H1 (cell line): ENCODE data around the gene ANKS1B. TPM values are rescaled to one million over a fixed set of nuclear protein-coding genes. Genes with fewer than 3 reads are reported as not detected.

Experiments used
- CTCF ChIA-PET: fragments of 300-600 bp; sonication (Branson Sonifier 250); formaldehyde crosslinking; loops from one replicate; lab custom pipeline; 2021; ENCODE audit not compliant: partially characterized antibody; lab: Charles Lee
- POLR2A ChIA-PET: fragments of 300-600 bp; sonication (Branson Sonifier 250); formaldehyde crosslinking; loops from one replicate; lab custom pipeline; 2021; ENCODE audit warnings: inconsistent platforms; ENCODE audit not compliant: partially characterized antibody; lab: Charles Lee
- DNase-seq, 2 experiments: peaks; one replicate each; pipeline versions ENCODE4 v3.0.0 to v3.0.0-alpha.2; 2010 to 2022; ENCODE audit warnings: low spot score in 2 of 2, low read depth in 1 of 2, mixed read lengths in 1 of 2
- FAIRE-seq: peaks from 2 replicates; lab custom pipeline; 2011; peaks lifted over from hg19 to GRCh38; lab: Jason Lieb, UNC
- H2AFZ ChIP-seq: 2 replicates; pipeline ENCODE4 v1.8.1; 2012; ENCODE audit warnings: low read length, inconsistent platforms
- H2AK5ac ChIP-seq: 2 replicates; pipeline ENCODE4 v1.6.1; 2013; ENCODE audit warnings: low read depth, low read length
- H2BK120ac ChIP-seq: replicated peaks from 2 replicates; pipeline ENCODE3; 2013; ENCODE audit warnings: low read depth, low read length, inconsistent platforms
- H2BK12ac ChIP-seq: 2 replicates; pipeline ENCODE4 v1.6.1; 2013; ENCODE audit warnings: low read depth, low read length
- H2BK15ac ChIP-seq: 2 replicates; pipeline ENCODE4 v1.6.1; 2013; ENCODE audit warnings: low read length
- H2BK20ac ChIP-seq: 2 replicates; pipeline ENCODE4 v1.6.1; 2013; ENCODE audit warnings: low read length
- H2BK5ac ChIP-seq: 2 replicates; pipeline ENCODE4 v1.6.1; 2013; ENCODE audit warnings: low read depth, low read length
- H3K14ac ChIP-seq: 2 replicates; pipeline ENCODE4 v1.6.1; 2013; ENCODE audit warnings: inconsistent platforms; ENCODE audit not compliant: insufficient read length
- H3K18ac ChIP-seq: 2 replicates; pipeline ENCODE4 v1.6.1; 2013; ENCODE audit warnings: low read length; ENCODE audit errors: extremely low read depth
- H3K23ac ChIP-seq: 2 replicates; pipeline ENCODE4 v1.6.1; 2013; ENCODE audit warnings: inconsistent platforms; ENCODE audit not compliant: insufficient read length
- H3K23me2 ChIP-seq: 2 replicates; pipeline ENCODE4 v1.6.1; 2013; ENCODE audit warnings: low read depth, low read length
- H3K27ac ChIP-seq: 2 replicates; pipeline ENCODE4 v1.6.1; 2011; ENCODE audit warnings: low read depth, low read length, inconsistent platforms
- H3K27me3 ChIP-seq, 4 experiments: replicated peaks in 1 of 4; 1 replicate in 1 of 4; 2 replicates in 3 of 4; pipeline versions ENCODE4 v1.6.1 to v1.8.1; 2011 to 2013; ENCODE audit warnings: low read length in 3 of 4, mild to moderate bottlenecking in 3 of 4, inconsistent platforms in 2 of 4, mixed read lengths in 2 of 4, moderate library complexity in 1 of 4; ENCODE audit not compliant: control insufficient read depth in 3 of 4, insufficient read depth in 3 of 4; ENCODE audit errors: extremely low read depth in 1 of 4
- H3K36me3 ChIP-seq, 4 experiments: 2 replicates each; pipeline versions ENCODE4 v1.6.1 to v1.8.1; 2011 to 2013; ENCODE audit warnings: mild to moderate bottlenecking in 4 of 4, low read length in 3 of 4, moderate library complexity in 2 of 4, control low read depth in 1 of 4, inconsistent platforms in 1 of 4; ENCODE audit not compliant: insufficient read depth in 4 of 4, control insufficient read depth in 2 of 4
- H3K4ac ChIP-seq: replicated peaks from 2 replicates; pipeline ENCODE3; 2013; ENCODE audit warnings: low read length, low read depth, mixed read lengths, inconsistent platforms; ENCODE audit not compliant: insufficient read length
- H3K4me1 ChIP-seq, 4 experiments: replicated peaks in 1 of 4; 1 replicate in 1 of 4; 2 replicates in 3 of 4; pipeline versions ENCODE4 v1.6.1 to v1.8.1; 2011 to 2013; ENCODE audit warnings: low read length in 3 of 4, inconsistent platforms in 2 of 4, mixed read lengths in 1 of 4; ENCODE audit not compliant: insufficient read depth in 4 of 4, control insufficient read depth in 3 of 4
- H3K4me2 ChIP-seq, 2 experiments: 2 replicates each; pipeline versions ENCODE4 v1.6.1 to v1.8.1; 2011 to 2013; ENCODE audit warnings: low read depth in 2 of 2, low read length in 2 of 2, control low read depth in 1 of 2, inconsistent platforms in 1 of 2, mild to moderate bottlenecking in 1 of 2; ENCODE audit not compliant: insufficient read depth in 1 of 2
- H3K4me3 ChIP-seq, 4 experiments: fragments of 200-600, 300-600 bp in 1 of 4; sonication (generic), shearing (Covaris generic), sonication (Bioruptor Twin) in 1 of 4; 2 replicates each; pipeline versions ENCODE4 v1.5.1 to v1.8.1; 2011 to 2016; ENCODE audit warnings: low read length in 4 of 4, low read depth in 3 of 4, control low read depth in 2 of 4, inconsistent platforms in 2 of 4, mild to moderate bottlenecking in 2 of 4, mixed read lengths in 1 of 4, moderate library complexity in 1 of 4; ENCODE audit not compliant: insufficient read depth in 2 of 4; ENCODE audit errors: extremely low read depth in 1 of 4
- H3K56ac ChIP-seq: replicated peaks from 2 replicates; pipeline ENCODE3; 2013; ENCODE audit warnings: low read depth, mild to moderate bottlenecking, mixed read lengths, low read length, inconsistent platforms; ENCODE audit not compliant: insufficient read length
- H3K79me1 ChIP-seq: 2 replicates; pipeline ENCODE4 v1.6.1; 2013; ENCODE audit warnings: low read depth, low read length, control low read depth
- H3K79me2 ChIP-seq, 2 experiments: 2 replicates each; pipeline versions ENCODE4 v1.6.1 to v1.8.1; 2012 to 2013; ENCODE audit warnings: low read length in 2 of 2, mild to moderate bottlenecking in 2 of 2, inconsistent platforms in 1 of 2; ENCODE audit not compliant: insufficient read depth in 2 of 2, control insufficient read depth in 1 of 2
- H3K9ac ChIP-seq, 4 experiments: replicated peaks in 1 of 4; 1 replicate in 1 of 4; 2 replicates in 3 of 4; pipeline versions ENCODE4 v1.6.1 to v1.8.1; 2011 to 2013; ENCODE audit warnings: low read depth in 3 of 4, low read length in 3 of 4, control low read depth in 2 of 4, mild to moderate bottlenecking in 2 of 4, moderate library complexity in 2 of 4, inconsistent platforms in 1 of 4; ENCODE audit errors: extremely low read depth in 1 of 4
- H3K9me3 ChIP-seq, 2 experiments: 2 replicates each; pipeline versions ENCODE4 v1.6.1 to v1.8.1; 2012 to 2013; ENCODE audit warnings: mild to moderate bottlenecking in 2 of 2, moderate library complexity in 2 of 2, control low read depth in 1 of 2, inconsistent platforms in 1 of 2, low read depth in 1 of 2, low read length in 1 of 2, mixed read lengths in 1 of 2; ENCODE audit not compliant: insufficient read depth in 2 of 2
- H4K20me1 ChIP-seq, 2 experiments: replicated peaks in 1 of 2; 2 replicates each; pipeline versions ENCODE3 to v1.8.1; 2011 to 2013; ENCODE audit warnings: inconsistent platforms in 2 of 2, low read length in 2 of 2, mild to moderate bottlenecking in 1 of 2; ENCODE audit not compliant: insufficient read depth in 2 of 2, control insufficient read depth in 1 of 2
- H4K5ac ChIP-seq: 2 replicates; pipeline ENCODE4 v1.6.1; 2013; ENCODE audit warnings: low read length, low read depth, mixed read lengths, inconsistent platforms; ENCODE audit not compliant: insufficient read length
- H4K8ac ChIP-seq: 2 replicates; pipeline ENCODE4 v1.8.0; 2013; ENCODE audit warnings: mild to moderate bottlenecking, moderate library complexity, low read length, inconsistent platforms; ENCODE audit not compliant: insufficient read depth; ENCODE audit errors: extremely low read depth
- H4K91ac ChIP-seq: replicated peaks from 2 replicates; pipeline ENCODE3; 2013; ENCODE audit warnings: low read length, mixed read lengths, inconsistent platforms; ENCODE audit not compliant: insufficient read length
- PHF8 ChIP-seq: fragments of 200-600 bp; sonication (generic); conservative IDR thresholded peaks from 2 replicates; pipeline ENCODE4 v1.7.1; 2012; ENCODE audit warnings: low read depth, mild to moderate bottlenecking, inconsistent platforms, low read length, moderate library complexity
- ZNF274 ChIP-seq: IDR thresholded peaks from 2 replicates; pipeline ENCODE4 v1.7.0; 2012; ENCODE audit warnings: low read length, borderline replicate concordance; ENCODE audit errors: extremely low read depth
- WGBS, 2 experiments: shearing (Covaris generic) in 1 of 2; methylation state at CpG; one replicate each; pipeline versions ENCODE4 v1.1.6 to v1.1.7; 2013 to 2015; ENCODE audit warnings: low lambda C conversion rate in 2 of 2, mixed read lengths in 2 of 2, inconsistent platforms in 1 of 2, low coverage in 1 of 2, missing lambda C conversion rate in 1 of 2; ENCODE audit not compliant: insufficient replicate concordance in 2 of 2, insufficient coverage in 1 of 2, insufficient read length in 1 of 2; ENCODE audit errors: extremely low coverage in 1 of 2, missing lambda C conversion rate in 1 of 2; 5-methylcytosine and 5-hydroxymethylcytosine counted together
- polyA plus RNA-seq, 7 experiments: library from polyadenylated mRNA; depleted of rRNA in 3 of 7; stranded (reverse) in 5 of 7; unstranded in 2 of 7; fragments of >200 nt in 5 of 7; fragments of 200-250 nt in 2 of 7; gene quantifications; 1 replicate in 5 of 7; 2 replicates in 1 of 7; 4 replicates in 1 of 7; pipeline versions ENCODE4 v1.2.1 to v1.2.3, GENCODE V29; 2011 to 2013; ENCODE audit warnings: missing spikeins in 2 of 7, mixed read lengths in 2 of 7
- total RNA-seq: library from RNA; stranded (reverse); fragmentation: NEBNext Ultra II Directional; extraction: Animal tissue kit (Norgen Biotek cat#: 25700); gene quantifications from 2 replicates; pipeline ENCODE4 v1.2.1, GENCODE V29; 2021

Gene ANKS1B
- total and polyA plus RNA-seq, 2 of the 8 experiments (the other 6 are each of a cell fraction or from before 2014, with no cell fraction given): 2.7 to 6.1 TPM

DNA sequence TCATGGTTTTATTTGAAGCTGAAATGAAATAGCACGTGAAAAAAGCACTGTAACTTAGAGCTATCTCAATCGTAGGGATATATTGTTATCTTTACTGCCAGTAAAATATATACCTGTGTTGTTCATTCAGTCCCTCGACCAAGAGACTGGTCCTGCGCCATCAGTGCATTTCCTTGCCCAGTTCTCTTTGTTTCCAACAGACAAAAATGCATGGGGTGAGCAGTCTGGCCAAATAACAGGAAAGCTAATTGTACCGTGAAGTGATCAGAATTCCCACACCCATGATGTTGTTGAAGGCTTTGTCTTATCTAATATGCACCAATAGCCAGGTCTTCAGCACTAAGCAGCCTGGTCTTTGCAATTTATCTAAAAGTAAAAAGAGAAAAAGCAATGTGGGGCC, 814.3 kb downstream of the ANKS1B start:
- CTCF ChIA-PET: interaction anchor here (0.5 to 2.4 kb wide), 6 partner anchors 9 to 126 kb away, joined by 3 to 11 read pairs (median 3); no protein-coding TSS in a partner anchor
- Histone ChIP-seq H3K18ac (no peak overlapping the region; the same call in 1 of the 2 replicates), H3K14ac (no peak overlapping the region), H4K8ac (no peak overlapping the region), H4K91ac (no peak overlapping the region), H3K23me2 (no peaks in the 10 kb centered on the region), H4K5ac (no peak overlapping the region), H3K56ac (no peak overlapping the region), H3K79me2 (no peaks in the 10 kb centered on the region), H3K27ac (no peak overlapping the region), H3K36me3 (no peaks in the 10 kb centered on the region), H3K4me1 (no peaks in the 10 kb centered on the region; a peak in 1 of 7 replicates), H2BK15ac (no peak overlapping the region), H2AK5ac (no peak overlapping the region), H3K4ac (no peak overlapping the region), H2BK20ac (no peak overlapping the region), H3K9me3 (no peaks in the 10 kb centered on the region), H4K20me1 (no peaks in the 10 kb centered on the region), H3K4me3 (no peak overlapping the region), H3K9ac (no peak overlapping the region), H3K23ac (no peak overlapping the region), H3K27me3 (no peaks in the 10 kb centered on the region), H2BK120ac (no peak overlapping the region), H3K79me1 (no peaks in the 10 kb centered on the region), H3K4me2 (no peak overlapping the region), H2AFZ (no peak overlapping the region), H2BK5ac (no peak overlapping the region), H2BK12ac (no peak overlapping the region)
- no peak for TF ChIP-seq PHF8
- TF ChIP-seq ZNF274: no peak
- FAIRE-seq (no peak), DNase-seq (no peak)
- POLR2A ChIA-PET: no interaction called here
- 94% methylated on average over 5 of the region's 5 CpGs; no CpG with 5 or more reads in 1 of the 2 experiments for WGBS, 2 experiments
